H1 (cell line): Measurements from ENCODE around the gene VAV2. TPM values are rescaled to one million over a fixed set of nuclear protein-coding genes. Genes with fewer than 3 reads are reported as not detected.

Experiments
- GABPA ChIP-seq: IDR thresholded peaks from 2 replicates; pipeline ENCODE4 v1.6.1; 2011; ENCODE audit warnings: mild to moderate bottlenecking, low read length, moderate library complexity, borderline replicate concordance; ENCODE audit not compliant: insufficient read depth
- TAF7 ChIP-seq: optimal IDR thresholded peaks from 2 replicates; pipeline ENCODE3; 2011; ENCODE audit warnings: low read depth, mild to moderate bottlenecking, inconsistent platforms, low read length, moderate library complexity, borderline replicate concordance
- polyA plus RNA-seq, 7 experiments: library from polyadenylated mRNA; depleted of rRNA in 3 of 7; stranded (reverse) in 5 of 7; unstranded in 2 of 7; fragments of >200 nt in 5 of 7; fragments of 200-250 nt in 2 of 7; gene quantifications; 1 replicate in 5 of 7; 2 replicates in 1 of 7; 4 replicates in 1 of 7; pipeline versions ENCODE4 v1.2.1 to v1.2.3, GENCODE V29; 2011 to 2013; ENCODE audit warnings: missing spikeins in 2 of 7, mixed read lengths in 2 of 7
- total RNA-seq: library from RNA; stranded (reverse); fragmentation: NEBNext Ultra II Directional; extraction: Animal tissue kit (Norgen Biotek cat#: 25700); gene quantifications from 2 replicates; pipeline ENCODE4 v1.2.1, GENCODE V29; 2021
- TF ChIP-seq, protein P1 (sequence below): IDR thresholded peaks from 2 replicates; pipeline ENCODE4 v1.6.1; 2012; ENCODE audit warnings: inconsistent platforms

The VAV2 gene
- total and polyA plus RNA-seq, 2 of the 8 experiments (the other 6 are each of a cell fraction or from before 2014, with no cell fraction given): 13.6 to 37.6 TPM

DNA sequence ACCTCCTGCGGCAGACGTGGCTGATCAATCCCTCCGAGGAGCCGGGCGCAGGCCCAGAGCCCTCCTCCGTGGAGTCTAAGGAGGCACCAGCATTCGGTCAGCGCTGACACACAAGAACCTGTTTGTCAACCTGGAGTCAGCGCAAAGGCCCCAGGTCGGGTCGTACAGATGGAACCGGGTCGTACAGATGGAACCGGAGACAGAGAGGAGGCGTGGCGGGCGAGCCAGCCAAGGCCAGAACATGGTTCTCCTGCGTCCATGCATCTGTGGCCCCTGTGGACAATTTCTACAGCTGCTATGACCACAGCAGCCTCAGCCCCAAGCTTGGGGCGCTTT lies 128.9 kb downstream of the VAV2 start (continued):
- TF ChIP-seq TAF7 (no peak), GABPA (no peak)
- TF ChIP-seq, protein P1, sequence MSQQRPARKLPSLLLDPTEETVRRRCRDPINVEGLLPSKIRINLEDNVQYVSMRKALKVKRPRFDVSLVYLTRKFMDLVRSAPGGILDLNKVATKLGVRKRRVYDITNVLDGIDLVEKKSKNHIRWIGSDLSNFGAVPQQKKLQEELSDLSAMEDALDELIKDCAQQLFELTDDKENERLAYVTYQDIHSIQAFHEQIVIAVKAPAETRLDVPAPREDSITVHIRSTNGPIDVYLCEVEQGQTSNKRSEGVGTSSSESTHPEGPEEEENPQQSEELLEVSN: no peak
